DND-41 (cell line): Measurements from ENCODE around the gene KCNAB1.

Experiments
- ATAC-seq: fragments of 200-7000 bp; cut with Tn5 transposase; 3 replicates; pipeline ENCODE4 v1.9.1; 2021; ENCODE audit warnings: low read depth; ENCODE audit not compliant: insufficient read depth
- DNase-seq: peaks from one replicate; pipeline ENCODE4 v3.0.0-alpha.2; 2020
- H2AFZ ChIP-seq: 2 replicates; pipeline ENCODE4 v1.6.0; 2012; ENCODE audit warnings: low read depth, low read length
- H3K27ac ChIP-seq: 2 replicates; pipeline ENCODE4 v1.5.1; 2012; ENCODE audit warnings: low read length, inconsistent platforms
- H3K27me3 ChIP-seq: fragments of 200-600 bp; sonication (generic); 2 replicates; pipeline ENCODE4 v1.6.0; 2012; ENCODE audit warnings: low read length, mild to moderate bottlenecking, inconsistent platforms; ENCODE audit not compliant: insufficient read depth, poor library complexity
- H3K36me3 ChIP-seq: 2 replicates; pipeline ENCODE4 v1.5.1; 2012; ENCODE audit warnings: low read length, inconsistent platforms; ENCODE audit not compliant: insufficient read depth
- H3K4me1 ChIP-seq: 2 replicates; pipeline ENCODE4 v1.5.1; 2012; ENCODE audit warnings: mild to moderate bottlenecking, low read length; ENCODE audit not compliant: insufficient read depth
- H3K4me2 ChIP-seq: 2 replicates; pipeline ENCODE4 v1.6.0; 2012; ENCODE audit warnings: mild to moderate bottlenecking, moderate library complexity, low read length, inconsistent platforms; ENCODE audit not compliant: insufficient read depth
- H3K4me3 ChIP-seq, 2 experiments: fragments of 200-600 bp in 1 of 2; shearing (Covaris generic) in 1 of 2; 2 replicates each; pipeline ENCODE4 v1.5.1; 2012 to 2016; ENCODE audit warnings: inconsistent platforms in 2 of 2, low read length in 2 of 2, mild to moderate bottlenecking in 2 of 2, low read depth in 1 of 2, moderate library complexity in 1 of 2
- H3K79me2 ChIP-seq: 2 replicates; pipeline ENCODE4 v1.6.0; 2012; ENCODE audit warnings: low read length, inconsistent platforms; ENCODE audit not compliant: insufficient read depth
- H3K9ac ChIP-seq: 2 replicates; pipeline ENCODE4 v1.6.0; 2012; ENCODE audit warnings: low read depth, mild to moderate bottlenecking, inconsistent platforms, low read length, moderate library complexity
- H3K9me3 ChIP-seq: 2 replicates; pipeline ENCODE4 v1.5.1; 2012; ENCODE audit warnings: low read length, moderate library complexity, mild to moderate bottlenecking, inconsistent platforms; ENCODE audit not compliant: insufficient read depth, severe bottlenecking
- H4K20me1 ChIP-seq: 2 replicates; pipeline ENCODE4 v1.6.0; 2012; ENCODE audit warnings: low read length; ENCODE audit not compliant: insufficient read depth
- EZH2 ChIP-seq: IDR thresholded peaks from 3 replicates; pipeline ENCODE4 v1.6.1; 2012; ENCODE audit warnings: borderline replicate concordance, low read depth, mild to moderate bottlenecking, moderate library complexity, low read length, inconsistent platforms; ENCODE audit not compliant: severe bottlenecking
- TF ChIP-seq, protein P1 (sequence below): IDR thresholded peaks from 2 replicates; pipeline ENCODE4 v1.5.1; 2012; ENCODE audit warnings: borderline replicate concordance, low read length, moderate library complexity, mild to moderate bottlenecking; ENCODE audit not compliant: poor library complexity, severe bottlenecking; ENCODE audit errors: extremely low read depth

KCNAB1 gene

DNA sequence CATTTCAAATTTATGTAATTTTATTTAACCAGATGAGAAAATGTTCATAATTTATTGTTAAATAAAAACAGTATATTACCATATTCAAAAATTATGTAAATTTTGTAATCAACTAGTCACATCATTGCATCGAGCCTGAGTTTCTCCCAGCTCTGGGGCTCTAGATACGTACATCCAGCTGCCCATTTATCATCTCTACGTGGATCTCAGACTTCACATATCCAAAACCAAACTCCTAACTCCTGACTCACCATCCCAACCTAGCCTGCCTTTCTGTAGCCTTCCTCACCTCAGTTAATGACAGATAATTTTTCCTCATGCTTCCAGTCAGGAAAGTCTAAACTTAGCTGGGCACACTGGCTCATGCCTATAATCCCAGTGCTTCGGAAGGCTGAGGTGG lies 239.7 kb downstream of the KCNAB1 start:
- H3K36me3 ChIP-seq: no peaks in the 10 kb centered on the region
- H3K79me2 ChIP-seq: no peaks in the 10 kb centered on the region
- peaks cover 5% of the 10 kb centered on the region for H3K27me3 ChIP-seq
- H4K20me1 ChIP-seq: no peaks in the 10 kb centered on the region
- TF ChIP-seq, protein P1, sequence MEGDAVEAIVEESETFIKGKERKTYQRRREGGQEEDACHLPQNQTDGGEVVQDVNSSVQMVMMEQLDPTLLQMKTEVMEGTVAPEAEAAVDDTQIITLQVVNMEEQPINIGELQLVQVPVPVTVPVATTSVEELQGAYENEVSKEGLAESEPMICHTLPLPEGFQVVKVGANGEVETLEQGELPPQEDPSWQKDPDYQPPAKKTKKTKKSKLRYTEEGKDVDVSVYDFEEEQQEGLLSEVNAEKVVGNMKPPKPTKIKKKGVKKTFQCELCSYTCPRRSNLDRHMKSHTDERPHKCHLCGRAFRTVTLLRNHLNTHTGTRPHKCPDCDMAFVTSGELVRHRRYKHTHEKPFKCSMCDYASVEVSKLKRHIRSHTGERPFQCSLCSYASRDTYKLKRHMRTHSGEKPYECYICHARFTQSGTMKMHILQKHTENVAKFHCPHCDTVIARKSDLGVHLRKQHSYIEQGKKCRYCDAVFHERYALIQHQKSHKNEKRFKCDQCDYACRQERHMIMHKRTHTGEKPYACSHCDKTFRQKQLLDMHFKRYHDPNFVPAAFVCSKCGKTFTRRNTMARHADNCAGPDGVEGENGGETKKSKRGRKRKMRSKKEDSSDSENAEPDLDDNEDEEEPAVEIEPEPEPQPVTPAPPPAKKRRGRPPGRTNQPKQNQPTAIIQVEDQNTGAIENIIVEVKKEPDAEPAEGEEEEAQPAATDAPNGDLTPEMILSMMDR: no peak
- TF ChIP-seq EZH2: no peak
- H3K4me2 ChIP-seq: no peak overlapping the region
- H3K9ac ChIP-seq: no peak overlapping the region
- no peak overlapping the region for H2AFZ ChIP-seq
- H3K27ac ChIP-seq: no peak overlapping the region
- DNase-seq (no peak), ATAC-seq (no peak)
- H3K9me3 ChIP-seq: no peaks in the 10 kb centered on the region
- no peaks in the 10 kb centered on the region for H3K4me1 ChIP-seq
- H3K4me3 ChIP-seq: no peak overlapping the region

DNA sequence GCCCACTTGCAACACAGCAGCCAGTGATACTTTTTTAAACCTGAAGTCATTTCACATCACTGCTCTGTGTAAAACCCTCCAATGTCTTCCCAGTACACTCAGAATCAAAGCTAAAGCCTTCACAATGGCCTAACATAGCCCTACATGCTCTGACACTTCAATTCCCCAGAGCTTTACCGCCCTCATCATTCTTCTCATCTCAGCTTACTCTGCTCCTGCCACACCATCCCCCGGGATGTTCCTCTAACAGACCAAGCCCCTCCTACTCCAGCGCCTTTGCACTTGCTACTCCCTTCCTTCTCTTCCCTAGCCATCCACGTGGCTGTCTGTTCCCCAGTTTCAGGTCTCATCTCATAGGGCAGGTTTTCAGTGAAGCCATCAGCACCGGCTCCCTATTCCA lies 240.6 kb downstream of the KCNAB1 start:
- no peaks in the 10 kb centered on the region for H3K4me1 ChIP-seq
- no peak for ATAC-seq

DNA sequence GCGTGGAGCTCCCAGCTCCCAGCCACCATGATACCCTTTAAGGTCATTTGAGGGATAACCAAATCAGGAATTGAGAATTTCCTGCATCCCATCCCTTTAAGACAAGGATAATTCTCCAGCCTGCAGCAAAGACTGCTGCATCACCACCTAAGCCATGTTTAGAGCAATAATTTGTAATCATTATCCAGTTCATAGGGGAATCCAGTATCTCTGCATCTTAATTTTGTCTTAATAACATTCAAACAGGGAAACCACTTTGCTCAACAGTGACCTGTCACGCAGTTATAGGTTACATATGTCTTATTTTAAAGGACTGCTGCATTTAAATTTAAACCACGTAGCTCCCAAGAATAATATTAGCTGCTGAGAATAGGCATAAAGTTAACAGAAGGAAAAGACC lies 246.2 kb downstream of the KCNAB1 start:
- TF ChIP-seq EZH2: no peak
- TF ChIP-seq, protein P1: no peak
- Histone ChIP-seq H3K9me3 (no peaks in the 10 kb centered on the region), H2AFZ (no peak overlapping the region), H3K4me3 (no peak overlapping the region), H3K27ac (no peak overlapping the region), H3K79me2 (no peaks in the 10 kb centered on the region), H3K36me3 (no peaks in the 10 kb centered on the region), H3K4me1 (no peaks in the 10 kb centered on the region), H4K20me1 (no peaks in the 10 kb centered on the region), H3K27me3 (peaks cover 5% of the 10 kb centered on the region), H3K4me2 (no peak overlapping the region), H3K9ac (no peak overlapping the region)
- ATAC-seq (no peak), DNase-seq (no peak)

More for the DNA sequence above, 240.6 kb downstream of the KCNAB1 start:
- H4K20me1 ChIP-seq: no peaks in the 10 kb centered on the region
- no peak overlapping the region for H3K4me2 ChIP-seq
- peaks cover 7% of the 10 kb centered on the region for H3K27me3 ChIP-seq
- H3K9ac ChIP-seq: no peak overlapping the region
- no peak overlapping the region for H2AFZ ChIP-seq
- no peaks in the 10 kb centered on the region for H3K36me3 ChIP-seq
- DNase-seq: no peak
- H3K4me3 ChIP-seq: no peak overlapping the region
- no peak overlapping the region for H3K27ac ChIP-seq
- no peaks in the 10 kb centered on the region for H3K79me2 ChIP-seq
- TF ChIP-seq, protein P1: no peak
- TF ChIP-seq EZH2: no peak
- no peaks in the 10 kb centered on the region for H3K9me3 ChIP-seq

DNA sequence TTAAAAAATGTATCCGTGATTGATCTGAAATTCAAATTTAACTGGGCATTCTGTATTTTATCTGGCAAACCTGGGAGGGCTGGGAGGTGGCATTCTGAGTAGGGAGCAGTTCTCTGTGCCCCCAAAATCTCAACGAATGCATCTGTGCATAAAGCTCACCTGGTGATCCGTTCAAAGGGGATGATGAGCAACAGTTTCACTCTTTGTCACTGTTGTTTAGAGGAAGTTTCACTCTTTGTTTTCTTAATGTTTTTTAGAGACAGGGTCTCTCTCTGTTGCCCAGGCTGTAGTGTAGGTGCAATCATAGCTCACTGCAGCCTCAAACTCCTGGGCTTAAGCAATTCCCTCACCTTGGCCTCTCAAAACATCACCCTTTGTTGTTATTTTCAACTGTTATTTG lies 247.8 kb downstream of the KCNAB1 start:
- H3K27me3 ChIP-seq: peaks cover 11% of the 10 kb centered on the region
- no peak overlapping the region for H3K27ac ChIP-seq
- no peaks in the 10 kb centered on the region for H3K79me2 ChIP-seq
- DNase-seq (no peak), ATAC-seq (no peak)
- H3K4me3 ChIP-seq: no peak overlapping the region
- no peak overlapping the region for H2AFZ ChIP-seq
- no peaks in the 10 kb centered on the region for H3K36me3 ChIP-seq
- no peaks in the 10 kb centered on the region for H3K9me3 ChIP-seq
- no peak overlapping the region for H3K9ac ChIP-seq
- H3K4me2 ChIP-seq: no peak overlapping the region
- H4K20me1 ChIP-seq: no peaks in the 10 kb centered on the region
- TF ChIP-seq, protein P1: no peak
- TF ChIP-seq EZH2: no peak
- H3K4me1 ChIP-seq: no peaks in the 10 kb centered on the region
